Measurements from ENCODE around the gene MYBPH.

Gene MYBPH

GRCh38 chr1:203199816-203200571 lies 24.4 kb upstream of the MYBPH start:
- DNase-seq, result no peak

- DNase-seq, result no peak
Measured at GRCh38 chr1:203199481-203199815, 23.8 kb upstream of the MYBPH start.

DNA sequence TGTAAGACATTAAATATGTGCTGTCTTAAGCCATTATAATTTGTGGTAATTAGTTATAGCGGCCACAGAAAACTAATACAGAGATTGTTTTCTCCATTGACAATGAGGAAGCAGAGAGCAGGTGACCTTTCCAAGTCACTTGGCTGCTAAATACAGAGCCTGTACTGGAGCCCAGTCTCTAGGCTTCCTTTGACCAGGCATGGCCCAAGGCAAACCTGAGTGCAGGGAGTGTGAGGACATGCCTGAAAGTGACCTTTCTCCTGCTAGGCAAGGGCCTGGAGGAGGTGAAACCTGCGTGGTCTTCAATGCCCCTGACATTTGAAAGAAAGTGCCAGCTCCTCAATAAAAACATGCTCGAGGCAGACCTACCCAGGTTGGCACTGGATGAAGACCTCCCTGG lies 23.4 kb upstream of the MYBPH start:
- no peak for DNase-seq

- no peak for DNase-seq
Measured at GRCh38 chr1:203197625-203198024, 22.0 kb upstream of the MYBPH start.

DNA sequence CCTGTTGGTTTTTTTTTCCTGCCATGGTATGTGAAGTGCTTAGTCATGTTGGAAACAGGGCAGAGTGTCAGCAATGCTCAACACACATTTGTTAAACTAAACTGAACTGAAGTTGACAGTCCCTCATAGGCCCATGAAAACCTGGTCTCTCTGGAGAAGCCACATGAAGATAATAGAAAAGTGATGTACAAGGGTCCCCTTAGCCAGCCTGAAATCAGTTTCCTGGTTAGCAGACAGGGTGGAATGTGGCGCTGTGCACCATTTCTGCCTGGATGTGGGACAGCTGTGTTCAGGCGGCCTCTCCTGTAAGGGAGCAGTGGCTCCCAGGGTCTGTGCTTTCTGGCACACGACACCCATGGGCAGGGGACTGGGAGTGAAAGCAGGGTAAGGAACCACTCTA lies 20.7 kb upstream of the MYBPH start:
- DNase-seq, result no peak

DNA sequence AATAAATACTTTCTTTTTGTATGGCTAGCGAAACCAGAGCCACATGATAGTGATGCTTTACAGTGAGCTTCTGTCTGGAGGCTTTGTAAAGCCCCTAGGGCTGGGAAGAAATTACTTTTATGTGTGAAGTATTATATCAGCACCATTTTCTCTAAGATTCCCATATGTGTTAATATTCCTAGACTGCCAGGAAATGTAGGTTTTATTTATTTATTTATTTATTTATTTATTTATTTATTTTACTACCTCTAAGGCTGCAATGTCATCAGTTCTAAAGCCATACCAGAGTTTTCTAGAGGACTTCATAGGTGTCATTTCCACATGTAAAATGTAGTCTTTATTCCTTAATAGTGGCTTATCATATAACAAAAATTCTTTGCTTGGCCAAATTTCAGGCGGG lies 15.3 kb upstream of the MYBPH start:
- DNase-seq, result no peak

DNA sequence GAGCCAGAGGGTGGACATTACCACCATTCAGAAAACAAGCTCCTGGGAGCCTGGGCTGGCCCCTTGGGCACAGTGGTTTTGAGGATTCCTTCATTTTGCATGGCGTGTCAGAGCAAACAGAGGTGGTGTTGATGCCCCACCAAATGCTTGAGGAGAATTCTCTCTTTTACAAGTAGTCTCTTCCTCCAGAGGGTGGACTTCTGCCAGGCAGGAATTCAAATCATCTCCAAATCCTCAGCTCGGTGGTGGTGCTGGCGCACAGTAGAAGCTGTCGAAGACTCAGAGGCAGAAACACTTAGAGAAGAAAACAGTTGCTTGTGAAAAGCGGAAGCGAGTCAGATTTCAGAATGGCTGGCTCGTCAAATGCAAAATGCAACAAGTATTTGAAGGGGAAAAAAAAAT lies 14.3 kb upstream of the MYBPH start:
- no peak for DNase-seq

DNA sequence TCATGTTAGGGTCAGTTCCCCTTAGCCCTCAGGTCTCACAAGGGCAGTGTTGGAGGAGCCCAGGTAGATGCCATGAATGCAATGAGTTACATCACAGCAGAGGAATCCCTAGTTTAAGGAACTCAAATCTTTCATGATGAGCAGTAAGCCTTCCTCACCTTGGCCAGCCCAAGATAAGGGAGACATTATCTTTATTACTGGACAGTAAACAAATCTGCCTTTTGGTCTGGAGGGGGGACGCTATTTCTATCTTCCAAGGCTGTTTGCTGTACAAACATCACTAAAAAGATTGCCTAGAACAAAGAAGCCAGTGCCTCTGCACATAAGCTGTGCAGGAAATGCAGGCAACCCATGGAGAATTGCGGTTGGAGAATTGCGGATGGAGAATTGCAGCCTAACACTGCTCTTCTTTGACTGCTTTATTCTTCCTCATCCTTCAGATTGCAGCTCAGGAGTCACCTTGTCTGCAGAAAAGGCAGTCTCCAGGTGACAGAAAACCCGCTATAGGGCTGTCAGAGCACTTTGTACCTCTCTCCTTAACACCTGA lies 13.1 kb upstream of the MYBPH start:
- no peak for DNase-seq

DNA sequence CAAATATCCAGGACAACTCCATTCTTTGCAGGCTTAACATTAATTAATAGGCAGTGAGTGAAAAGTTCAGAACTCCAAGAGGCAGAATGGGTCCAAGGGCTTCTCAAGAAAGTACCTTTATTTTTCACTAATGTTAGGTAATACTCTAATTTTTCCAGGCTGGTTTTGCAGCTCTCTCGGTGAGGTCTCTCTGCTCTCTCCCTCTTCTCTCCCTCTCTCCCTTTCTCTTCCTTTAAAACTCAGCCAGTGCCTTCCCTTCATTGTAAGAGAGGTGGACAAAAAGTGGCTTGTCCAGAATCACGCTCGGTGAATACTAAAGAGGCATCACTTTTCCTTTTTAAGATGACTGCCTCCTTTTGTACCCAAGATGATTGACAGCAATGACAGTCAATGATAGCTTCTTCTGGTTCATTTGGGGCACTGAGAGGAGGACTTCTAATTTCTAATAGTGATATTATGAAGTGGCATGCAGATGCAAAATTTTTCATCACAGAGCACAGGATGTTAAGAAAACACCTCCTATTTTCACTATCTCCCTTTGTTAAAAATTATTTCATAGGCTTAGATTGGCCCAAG lies 12.2 kb upstream of the MYBPH start:
- no peak for DNase-seq

- no peak for DNase-seq
Measured at GRCh38 chr1:203187304-203187685, 11.7 kb upstream of the MYBPH start.

GRCh38 chr1:203186446-203187303 lies 11.0 kb upstream of the MYBPH start, which contains the start of gene CHI3L1:
CHI3L1 (minus strand) TSS chr1:203186704; CDS start chr1:203186623, 81 bp downstream.
- no peak for DNase-seq

DNA sequence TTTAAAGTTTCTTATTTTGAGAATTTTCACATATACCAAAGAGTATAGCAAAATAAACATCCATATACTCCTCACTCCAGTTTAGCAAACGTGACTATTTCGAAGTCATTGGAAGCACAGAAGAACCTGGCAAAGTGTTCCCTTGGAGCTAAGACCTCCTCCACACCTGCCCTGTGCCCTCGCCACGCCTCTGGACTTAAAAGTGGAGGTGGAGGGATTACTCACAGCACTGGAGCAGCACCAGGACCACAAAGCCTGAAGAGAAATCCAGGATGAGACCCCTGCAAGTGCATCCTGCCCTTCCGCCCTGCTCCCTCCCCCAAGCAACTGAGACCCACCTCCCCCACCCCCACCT lies 10.4 kb upstream of the MYBPH start:
- DNase-seq, result no peak

- DNase-seq, result no peak
Measured at GRCh38 chr1:203185585-203185984, 10.0 kb upstream of the MYBPH start.

DNA sequence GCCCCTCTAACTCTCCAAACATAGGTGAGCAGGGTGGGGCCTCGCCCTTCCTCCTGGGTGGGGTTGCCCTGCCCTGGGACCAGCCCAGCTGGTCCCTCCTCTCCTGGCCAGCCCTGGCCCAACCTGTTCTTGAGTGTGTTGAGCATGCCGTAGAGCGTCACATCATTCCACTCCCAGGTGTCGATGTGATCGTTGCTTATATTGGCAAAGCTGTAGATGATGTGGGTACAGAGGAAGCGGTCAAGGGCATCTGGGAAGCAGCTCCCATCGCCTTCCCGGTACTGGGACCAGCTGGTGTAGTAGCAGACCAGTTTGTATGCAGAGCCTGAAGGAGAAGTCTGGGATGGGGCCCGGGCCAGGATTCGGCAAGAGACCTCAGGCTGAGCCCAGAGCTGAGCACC lies 9.4 kb upstream of the MYBPH start:
- DNase-seq, result no peak

- DNase-seq, result no peak
Measured at GRCh38 chr1:203184467-203184866, 8.8 kb upstream of the MYBPH start.

DNA sequence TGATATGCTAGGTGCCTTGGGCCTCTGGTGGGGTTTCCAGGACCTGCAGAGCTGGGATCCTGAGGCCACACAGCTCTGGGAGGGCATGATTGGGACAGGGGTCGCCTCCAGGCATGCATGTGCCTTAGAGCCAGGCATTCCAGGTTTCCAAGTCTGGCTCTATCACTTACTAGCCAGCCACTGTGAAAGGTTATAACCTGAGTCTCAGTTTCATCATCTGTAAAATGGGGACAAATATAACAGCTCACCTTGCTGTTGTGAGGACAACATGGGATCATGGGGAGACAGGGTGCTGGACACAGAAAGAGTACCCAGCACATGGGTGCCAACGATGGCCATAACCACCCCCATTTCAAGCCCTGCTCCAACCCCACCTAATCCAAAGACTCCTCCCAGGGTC lies 8.2 kb upstream of the MYBPH start:
- no peak for DNase-seq

GRCh38 chr1:203182387-203182953 lies 6.8 kb upstream of the MYBPH start:
- DNase-seq, result no peak

DNA sequence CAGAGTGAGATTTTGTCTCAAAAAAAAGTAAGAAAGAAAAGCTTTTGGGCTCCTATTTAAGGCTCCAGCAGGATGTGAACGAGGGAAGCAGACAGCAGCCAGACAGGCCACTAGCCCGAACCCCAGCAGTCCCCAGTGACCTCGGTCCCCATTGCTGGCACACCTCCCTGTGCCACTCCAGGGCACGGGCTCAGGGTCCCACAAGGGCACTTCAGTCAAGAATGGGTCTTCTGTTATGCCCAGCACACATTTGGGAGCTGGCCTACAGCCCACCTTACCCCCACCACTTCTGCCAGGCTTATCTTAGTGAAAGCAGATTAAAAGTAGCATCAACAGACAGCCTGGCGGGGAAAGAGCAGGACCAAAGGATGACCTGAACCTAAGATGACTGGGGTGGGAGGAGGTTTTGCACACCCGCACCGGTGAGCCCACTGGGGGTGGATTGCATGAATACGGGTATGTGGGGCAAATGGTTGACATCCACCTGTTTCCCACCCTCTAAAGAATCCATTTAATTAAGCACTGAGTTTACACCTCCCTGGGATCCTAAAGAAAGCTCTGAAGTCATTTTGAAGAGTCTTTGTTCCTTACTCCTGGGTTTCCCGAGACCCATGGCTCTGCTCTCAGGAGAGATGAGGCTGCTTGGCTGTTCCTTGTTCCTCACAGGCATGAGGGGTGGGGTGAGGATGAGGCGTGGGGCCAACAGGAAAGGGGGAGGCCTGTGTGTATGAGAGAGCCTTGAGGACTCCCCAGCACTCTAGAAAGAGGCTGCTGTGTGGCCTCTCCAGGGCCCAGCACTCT lies 6.2 kb upstream of the MYBPH start:
- DNase-seq, result no peak

DNA sequence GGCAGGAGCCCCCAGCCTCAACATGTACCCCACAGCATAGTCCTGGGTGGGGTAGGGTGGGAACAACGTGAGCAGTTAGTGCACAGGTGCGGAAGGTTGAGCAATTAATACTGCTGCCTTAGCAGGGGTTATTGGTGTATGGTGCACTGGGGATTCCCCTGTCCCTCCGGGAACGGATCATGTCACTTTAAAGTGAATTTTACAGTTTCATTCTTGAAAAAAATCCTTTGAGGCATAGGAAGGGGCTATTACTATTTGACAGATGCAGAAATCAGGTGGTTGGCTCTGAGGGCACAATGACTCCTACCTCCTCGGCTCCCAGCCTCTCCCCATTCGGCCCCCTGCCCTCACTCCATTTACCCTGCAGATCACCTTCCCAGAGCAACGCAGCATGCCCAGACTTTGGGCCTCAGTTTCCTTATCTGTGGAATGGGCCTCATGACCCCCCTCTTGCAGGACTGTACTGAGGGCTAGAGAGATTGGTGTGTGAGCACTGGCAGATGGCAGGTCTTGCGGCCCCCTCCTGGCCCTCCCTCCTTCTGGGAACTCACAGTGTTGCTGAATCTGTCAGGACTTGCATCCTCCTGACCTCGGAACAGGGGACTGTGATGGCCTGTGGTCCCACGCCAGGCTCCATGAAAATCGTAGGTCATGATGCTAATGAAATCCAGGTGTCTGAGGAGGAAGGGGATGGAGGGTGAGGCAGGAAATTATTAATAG lies 5.1 kb upstream of the MYBPH start:
- no peak for DNase-seq

GRCh38 chr1:203179667-203180005 lies 4.0 kb upstream of the MYBPH start:
- DNase-seq, result no peak

DNA sequence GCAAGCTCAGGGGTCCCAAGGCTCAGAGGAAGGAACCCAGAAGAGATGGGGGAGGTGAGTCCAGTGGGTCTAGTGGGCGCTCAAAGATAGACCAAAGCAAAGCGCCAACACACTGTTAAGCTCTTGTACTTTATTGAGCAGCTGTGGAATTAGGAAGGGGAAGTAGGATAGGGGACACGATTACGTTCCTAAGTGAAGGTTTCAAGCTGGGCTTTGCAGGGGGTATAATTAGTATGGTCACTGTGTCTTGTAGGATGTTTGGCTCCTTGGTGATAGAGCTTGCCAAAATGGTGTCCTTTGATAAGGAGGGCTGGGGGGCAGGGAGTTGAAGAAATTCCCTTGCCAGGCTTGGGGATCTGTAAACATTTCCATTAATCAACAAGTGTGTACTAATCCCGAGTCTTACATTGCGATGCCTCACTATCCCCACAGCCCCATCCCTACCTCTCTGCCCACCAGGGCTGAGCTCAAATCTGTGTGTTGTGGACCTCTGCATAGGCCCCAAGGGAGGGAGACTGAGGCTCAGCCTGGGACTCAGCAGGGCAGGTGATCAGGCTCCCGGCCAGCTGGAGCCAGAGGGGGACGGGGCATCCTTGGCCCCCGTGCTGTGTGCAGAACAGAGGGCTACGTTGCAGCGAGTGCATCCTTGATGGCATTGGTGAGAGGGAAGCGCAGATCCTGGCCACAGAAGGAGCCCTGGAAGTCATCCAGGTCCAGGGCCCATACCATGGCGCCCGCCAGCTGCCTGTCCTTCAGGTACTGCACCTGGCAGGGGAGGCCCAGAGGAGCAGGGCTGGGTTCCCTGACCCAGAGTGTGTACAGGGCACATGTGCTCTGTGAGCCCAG lies 3.4 kb upstream of the MYBPH start:
- DNase-seq, result no peak

Measured in activated CD4-positive, alpha-beta T cell treated with anti-CD3 and anti-CD28 coated beads, Interleukin-10, Interleukin-2, amounts not matched to agents 100 ng/mL and 50 ng/mL, durations not matched to agents 16 hours and 8 hours (primary cell).